Lung (tissue), 12 donors: ENCODE measurements around the gene SLC35F5. TPM values are rescaled to one million over a fixed set of nuclear protein-coding genes. Genes with fewer than 3 reads are reported as not detected.

ENCODE experiments used
- ATAC-seq: fragments of 200-7000 bp; cut with Tn5 transposase; one replicate; pipeline ENCODE4 v1.9.1; 2020; ENCODE audit warnings: moderate number of reproducible peaks; ENCODE audit not compliant: insufficient read depth, low FRiP score
- DNase-seq, 3 donors: peaks; one replicate each; pipeline ENCODE4 v3.0.0-alpha.2; 2013 to 2017
- H3K27ac ChIP-seq, 2 donors: one replicate each; pipeline ENCODE4 v1.5.1; 2013; ENCODE audit warnings: mild to moderate bottlenecking in 2 of 2, moderate library complexity in 2 of 2, control low read depth in 1 of 2, inconsistent platforms in 1 of 2, low read depth in 1 of 2, low read length in 1 of 2
- H3K27me3 ChIP-seq, 3 donors: one replicate each; pipeline ENCODE4 v1.5.1; 2013; ENCODE audit warnings: low read length in 2 of 3; ENCODE audit not compliant: control insufficient read depth in 3 of 3, insufficient read depth in 3 of 3
- H3K36me3 ChIP-seq, 4 donors: one replicate each; pipeline ENCODE4 v1.5.1; 2013; ENCODE audit warnings: low read length in 4 of 4, mild to moderate bottlenecking in 1 of 4, moderate library complexity in 1 of 4; ENCODE audit not compliant: control insufficient read depth in 4 of 4, insufficient read depth in 4 of 4
- H3K4me1 ChIP-seq, 5 donors: one replicate each; pipeline ENCODE4 v1.5.1; 2013; ENCODE audit warnings: low read length in 5 of 5, mild to moderate bottlenecking in 2 of 5, moderate library complexity in 1 of 5; ENCODE audit not compliant: control insufficient read depth in 5 of 5, insufficient read depth in 5 of 5
- H3K4me3 ChIP-seq: one replicate; pipeline ENCODE4 v1.5.1; 2013; ENCODE audit warnings: mild to moderate bottlenecking, control low read depth, moderate library complexity
- H3K9ac ChIP-seq, 2 donors: one replicate each; pipeline ENCODE4 v1.5.1; 2013; ENCODE audit warnings: low read length in 2 of 2, control low read depth in 1 of 2; ENCODE audit not compliant: insufficient read depth in 1 of 2
- H3K9me3 ChIP-seq, 4 donors: one replicate each; pipeline ENCODE4 v1.5.1; 2013; ENCODE audit warnings: low read length in 3 of 4, mild to moderate bottlenecking in 1 of 4, moderate library complexity in 1 of 4; ENCODE audit not compliant: control insufficient read depth in 4 of 4, insufficient read depth in 3 of 4
- WGBS, 2 donors: extraction: QIAGEN DNeasy Blood & Tissue Kit; methylation state at CpG; one replicate each; pipeline ENCODE4 v1.1.7; 2013; 5-methylcytosine and 5-hydroxymethylcytosine counted together
- polyA plus RNA-seq, 2 donors: library from polyadenylated mRNA; stranded (reverse); fragments of 200-250 nt; gene quantifications; one replicate each; pipeline ENCODE4 v1.2.1, GENCODE V29; 2013
- total RNA-seq, 2 donors: library from RNA; depleted of rRNA in 1 of 2; stranded (reverse); fragments of >200 nt in 1 of 2; gene quantifications; one replicate each; pipeline ENCODE4 v1.2.1, GENCODE V29; 2014 to 2021
- TF ChIP-seq, protein P1 (sequence below): IDR thresholded peaks from 2 replicates; pipeline ENCODE4 v1.5.1; 2012; ENCODE audit warnings: mild to moderate bottlenecking; ENCODE audit errors: control extremely low read depth, extremely low read depth
- donor health status: control.
- donor health status: control.
- donor health status: Bipolar disorder and iron deficiency.
- donor health status: healthy.
- donor health status: DM: yes; HTN: yes; CAD: no.

SLC35F5 gene
- total and polyA plus RNA-seq, 4 donors, result 17.8 to 216 (median 37.9) TPM

DNA sequence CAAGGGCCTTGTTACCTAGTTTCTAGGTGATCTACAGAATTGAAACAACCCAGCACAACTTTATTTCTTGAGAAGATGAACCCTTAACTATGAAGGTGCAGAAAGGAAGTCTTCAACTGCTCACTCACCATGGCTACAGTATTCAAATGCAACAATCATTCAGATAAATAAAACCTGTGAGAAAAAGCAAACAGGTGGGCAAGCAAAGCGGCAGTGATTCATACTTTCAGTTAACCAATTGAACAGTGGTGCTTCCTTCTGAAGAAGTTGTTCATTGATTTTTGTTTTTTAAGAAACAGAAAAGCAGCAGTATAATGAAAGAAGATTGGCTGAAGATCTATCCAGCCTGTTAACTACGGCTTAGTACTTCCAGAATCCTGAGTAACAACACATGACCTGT lies 43.5 kb downstream of the SLC35F5 start:
- H3K4me1 ChIP-seq, result peaks cover 0 to 16% (median 0%) of the 10 kb centered on the region in 5 donors
- H3K9me3 ChIP-seq, result no peaks in the 10 kb centered on the region
- no peak overlapping the region for H3K4me3 ChIP-seq
- H3K27ac ChIP-seq, result no peak overlapping the region
- no peaks in the 10 kb centered on the region for H3K27me3 ChIP-seq
- no peak for DNase-seq
- no peak for ATAC-seq
- TF ChIP-seq, protein P1, sequence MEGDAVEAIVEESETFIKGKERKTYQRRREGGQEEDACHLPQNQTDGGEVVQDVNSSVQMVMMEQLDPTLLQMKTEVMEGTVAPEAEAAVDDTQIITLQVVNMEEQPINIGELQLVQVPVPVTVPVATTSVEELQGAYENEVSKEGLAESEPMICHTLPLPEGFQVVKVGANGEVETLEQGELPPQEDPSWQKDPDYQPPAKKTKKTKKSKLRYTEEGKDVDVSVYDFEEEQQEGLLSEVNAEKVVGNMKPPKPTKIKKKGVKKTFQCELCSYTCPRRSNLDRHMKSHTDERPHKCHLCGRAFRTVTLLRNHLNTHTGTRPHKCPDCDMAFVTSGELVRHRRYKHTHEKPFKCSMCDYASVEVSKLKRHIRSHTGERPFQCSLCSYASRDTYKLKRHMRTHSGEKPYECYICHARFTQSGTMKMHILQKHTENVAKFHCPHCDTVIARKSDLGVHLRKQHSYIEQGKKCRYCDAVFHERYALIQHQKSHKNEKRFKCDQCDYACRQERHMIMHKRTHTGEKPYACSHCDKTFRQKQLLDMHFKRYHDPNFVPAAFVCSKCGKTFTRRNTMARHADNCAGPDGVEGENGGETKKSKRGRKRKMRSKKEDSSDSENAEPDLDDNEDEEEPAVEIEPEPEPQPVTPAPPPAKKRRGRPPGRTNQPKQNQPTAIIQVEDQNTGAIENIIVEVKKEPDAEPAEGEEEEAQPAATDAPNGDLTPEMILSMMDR, result no peak
- peaks cover 7 to 26% (median 11%) of the 10 kb centered on the region in 4 donors for H3K36me3 ChIP-seq
- 88 to 91% methylated on average over 2 of the region's 2 CpGs for WGBS, 2 donors
- peak overlapping the region in 1 of 2 donors; percentile 10 for H3K9ac ChIP-seq

DNA sequence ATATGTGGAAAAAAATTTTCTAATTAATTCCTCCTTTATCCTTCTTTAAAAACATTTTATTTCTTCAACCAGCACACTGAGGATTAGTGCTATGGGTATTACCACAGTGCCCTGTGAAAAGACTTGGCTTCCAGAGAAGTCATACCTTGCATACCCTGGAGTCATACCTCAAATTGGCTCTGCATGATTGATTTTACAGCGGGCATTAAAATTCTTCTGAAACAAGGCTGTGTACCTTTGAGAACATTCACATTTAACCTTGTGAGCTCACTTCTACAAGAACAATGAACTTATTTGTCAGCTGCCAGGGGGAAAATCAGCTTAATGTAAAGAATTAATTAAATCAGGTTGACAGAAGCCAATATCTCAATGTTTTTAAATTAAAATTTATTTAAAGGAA lies 44.6 kb downstream of the SLC35F5 start:
- 93 to 99% methylated on average over 1 of the region's 1 CpG for WGBS, 2 donors

DNA sequence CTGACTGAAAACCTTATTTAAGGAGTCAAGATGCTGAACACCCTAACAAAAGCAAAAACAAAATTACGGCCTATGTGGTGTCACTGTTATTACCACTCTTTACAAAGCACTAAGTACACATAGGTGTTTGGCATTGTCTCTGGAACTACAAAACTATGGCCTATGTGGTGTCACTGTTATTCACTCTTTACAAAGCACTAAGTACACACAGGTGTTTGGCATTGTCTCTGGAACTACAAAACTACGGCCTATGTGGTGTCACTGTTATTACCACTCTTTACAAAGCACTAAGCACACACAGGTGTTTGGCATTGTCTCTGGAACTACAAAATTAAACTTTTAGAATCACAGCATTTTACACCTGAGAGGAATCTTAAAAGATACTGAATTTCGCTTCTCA lies 47.4 kb downstream of the SLC35F5 start:
- H3K4me1 ChIP-seq, result peaks cover 0 to 16% (median 0%) of the 10 kb centered on the region in 5 donors
- ATAC-seq (no peak), DNase-seq (no peak)
- no peak overlapping the region for H3K27ac ChIP-seq
- TF ChIP-seq, protein P1, result no peak
- no peak overlapping the region for H3K9ac ChIP-seq
- WGBS, 2 donors, result 85 to 94% methylated on average over 3 of the region's 3 CpGs
- no peak overlapping the region for H3K4me3 ChIP-seq
- H3K27me3 ChIP-seq, result no peaks in the 10 kb centered on the region
- H3K36me3 ChIP-seq, result peaks cover 5 to 11% (median 7%) of the 10 kb centered on the region in 4 donors
- no peaks in the 10 kb centered on the region for H3K9me3 ChIP-seq

More for the DNA sequence above, 44.6 kb downstream of the SLC35F5 start:
- no peak overlapping the region for H3K9ac ChIP-seq
- no peak for ATAC-seq
- no peak overlapping the region for H3K4me3 ChIP-seq
- no peak for DNase-seq
- peaks cover 6 to 21% (median 9%) of the 10 kb centered on the region in 4 donors for H3K36me3 ChIP-seq
- no peaks in the 10 kb centered on the region for H3K9me3 ChIP-seq
- no peaks in the 10 kb centered on the region for H3K27me3 ChIP-seq
- no peak overlapping the region for H3K27ac ChIP-seq
- TF ChIP-seq, protein P1, result no peak
- H3K4me1 ChIP-seq, result peaks cover 0 to 14% (median 0%) of the 10 kb centered on the region in 5 donors

DNA sequence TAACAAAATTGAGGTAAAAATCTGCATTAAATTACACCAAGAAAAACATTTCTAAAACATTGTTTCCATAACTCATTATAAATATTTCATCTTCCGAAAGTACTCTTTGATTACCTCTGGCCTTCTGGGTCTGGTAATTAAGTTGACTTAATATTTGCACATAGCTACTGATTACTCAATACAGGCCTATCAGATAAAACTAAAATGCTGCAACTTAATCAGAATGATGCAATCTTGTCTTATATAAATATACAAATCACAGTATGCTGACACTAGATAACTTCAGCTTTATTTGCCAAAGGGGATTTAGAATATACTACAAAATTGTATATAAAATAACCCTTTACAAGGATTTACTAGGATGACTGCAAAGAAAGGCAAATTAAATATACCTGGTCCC lies 49.3 kb downstream of the SLC35F5 start:
- peak in 2 of 3 donors; percentile 68 to 84 for DNase-seq

More for the DNA sequence above, 49.3 kb downstream of the SLC35F5 start:
- no peak overlapping the region for H3K27ac ChIP-seq
- no peak overlapping the region for H3K9ac ChIP-seq
- 50 to 76% methylated on average over 1 of the region's 1 CpG for WGBS, 2 donors
- no peak for ATAC-seq
- no peaks in the 10 kb centered on the region for H3K9me3 ChIP-seq
- TF ChIP-seq, protein P1, result no peak
- peaks cover 0 to 32% (median 5%) of the 10 kb centered on the region in 5 donors for H3K4me1 ChIP-seq
- H3K36me3 ChIP-seq, result peaks cover 0 to 4% (median 1%) of the 10 kb centered on the region in 4 donors
- no peaks in the 10 kb centered on the region for H3K27me3 ChIP-seq
- no peak overlapping the region for H3K4me3 ChIP-seq
